Measurements from ENCODE around the gene GINS1. TPM values are rescaled to one million over a fixed set of nuclear protein-coding genes. Genes with fewer than 3 reads are reported as not detected.

The GINS1 gene
- total and polyA plus RNA-seq, 2 experiments from 2014 or later: 32.0 to 65.4 TPM

DNA sequence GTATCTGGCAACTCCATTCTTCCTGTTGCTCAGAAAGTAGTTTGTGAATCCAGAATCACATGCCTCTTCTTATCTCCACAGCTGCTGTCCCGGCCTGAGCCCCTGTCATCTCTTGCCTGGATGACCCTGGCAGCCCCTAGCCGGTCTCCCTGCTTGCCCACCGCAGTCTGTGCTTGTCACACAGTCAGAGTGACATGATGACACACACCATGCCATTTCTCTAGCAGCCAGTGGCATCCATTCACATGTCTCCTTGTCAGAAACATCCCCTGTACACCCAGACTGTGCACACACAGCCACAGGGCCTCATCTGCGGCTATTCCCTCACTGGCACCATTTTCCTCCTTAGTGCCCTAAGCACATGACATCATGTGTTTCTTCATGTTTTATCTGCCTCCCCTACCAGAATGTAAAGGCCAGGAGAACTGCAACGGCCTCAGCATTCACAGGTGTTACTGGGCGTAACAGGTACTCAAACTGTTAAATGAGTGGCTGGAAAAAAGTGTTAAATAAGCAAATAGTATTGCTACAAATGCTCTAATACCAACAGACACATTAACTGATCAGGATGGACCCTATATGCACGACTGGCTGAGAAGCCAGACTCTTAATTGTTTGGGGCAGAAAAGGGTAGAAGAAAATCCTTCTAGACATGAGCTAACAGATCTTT, 26.4 kb upstream of the GINS1 start:
- Mint-ChIP-seq H3K36me3 (ENCODE audit: low read depth) (peaks cover 23% of the 10 kb centered on the region; the same call in 2 of the 3 replicates), H3K4me3 (no peak overlapping the region), H3K9me3 (no peaks in the 10 kb centered on the region), H3K27ac (no peak overlapping the region), H3K27me3 (ENCODE audit: insufficient read depth, low read depth, poor library complexity) (peaks cover 4% of the 10 kb centered on the region), H3K4me1 (peaks cover 3% of the 10 kb centered on the region; the same call in 2 of the 3 replicates)
- Histone ChIP-seq H3K36me3 (ENCODE audit: insufficient read depth) (no peaks in the 10 kb centered on the region), H3K27ac (ENCODE audit: low read depth) (no peak overlapping the region), H2AFZ (no peak overlapping the region), H3K4me2 (no peak overlapping the region), H4K20me1 (replicated peaks; ENCODE audit: insufficient read depth) (peaks cover 38% of the 10 kb centered on the region), H3K9me2 (ENCODE audit: insufficient read depth) (no peaks in the 10 kb centered on the region), H3K79me2 (replicated peaks; ENCODE audit: insufficient read depth) (peaks cover 99% of the 10 kb centered on the region), H3K4me3 (no peak overlapping the region), H3K27me3 (ENCODE audit: insufficient read depth) (no peaks in the 10 kb centered on the region), H3F3A (replicated peaks; ENCODE audit: low read depth) (0 out of 2 replicates have a peak, but pooled peaks cover 4% of the 10 kb centered on the region), H3K4me1 (ENCODE audit: insufficient read depth) (no peaks in the 10 kb centered on the region)
- no peak for DNase-seq (ENCODE audit: low spot score)
- TF ChIP-seq POLR2AphosphoS5 (IDR thresholded peaks at IDR 0.05; ENCODE audit: low read depth): no peak
- TF ChIP-seq CREB1 (CRISPR knock-in tag; IDR thresholded peaks at IDR 0.05; ENCODE audit: low read depth): no peak
- TF ChIP-seq STAT1 (IDR thresholded peaks at IDR 0.05; ENCODE audit: unreplicated experiment): no peak
- TF ChIP-seq, protein P1, sequence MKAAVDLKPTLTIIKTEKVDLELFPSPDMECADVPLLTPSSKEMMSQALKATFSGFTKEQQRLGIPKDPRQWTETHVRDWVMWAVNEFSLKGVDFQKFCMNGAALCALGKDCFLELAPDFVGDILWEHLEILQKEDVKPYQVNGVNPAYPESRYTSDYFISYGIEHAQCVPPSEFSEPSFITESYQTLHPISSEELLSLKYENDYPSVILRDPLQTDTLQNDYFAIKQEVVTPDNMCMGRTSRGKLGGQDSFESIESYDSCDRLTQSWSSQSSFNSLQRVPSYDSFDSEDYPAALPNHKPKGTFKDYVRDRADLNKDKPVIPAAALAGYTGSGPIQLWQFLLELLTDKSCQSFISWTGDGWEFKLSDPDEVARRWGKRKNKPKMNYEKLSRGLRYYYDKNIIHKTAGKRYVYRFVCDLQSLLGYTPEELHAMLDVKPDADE (IDR thresholded peaks at IDR 0.05): no peak
- no peak for ATAC-seq

DNA sequence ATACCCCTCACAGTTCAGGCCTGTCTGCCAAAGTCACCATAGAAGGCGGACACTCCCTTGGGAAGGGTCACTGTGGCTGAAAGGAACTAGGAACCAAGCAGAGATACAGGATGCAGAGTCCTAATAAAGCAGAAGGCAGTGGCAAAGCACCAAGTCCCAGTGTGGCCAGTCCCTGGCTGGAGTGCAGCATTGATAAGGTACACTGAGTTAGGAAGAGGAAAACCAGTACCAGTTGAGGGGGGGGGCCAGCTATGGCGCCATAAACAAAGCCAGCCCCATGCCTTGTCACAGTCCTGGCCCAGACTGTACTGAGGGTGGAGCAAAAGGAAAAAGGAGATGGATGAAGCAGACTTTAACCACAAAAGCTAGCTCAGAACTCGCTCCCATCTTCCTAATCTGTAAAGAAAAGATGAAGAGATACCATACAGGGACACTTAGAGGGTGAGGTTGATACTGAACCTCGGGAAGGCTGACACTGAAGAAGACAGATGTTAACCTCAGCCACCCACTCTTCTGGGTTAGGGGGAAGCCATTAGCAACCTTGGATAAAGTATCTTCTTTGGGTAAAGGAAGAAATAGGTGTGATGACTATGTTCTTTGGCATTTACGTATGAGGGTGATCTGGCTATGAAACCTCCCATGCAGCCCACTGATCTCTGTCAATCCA, 24.6 kb upstream of the GINS1 start:
- peaks cover 100% of the 10 kb centered on the region for H3K79me2 ChIP-seq (replicated peaks; ENCODE audit: insufficient read depth)

More for the DNA sequence above, 24.6 kb upstream of the GINS1 start:
- H3K27ac ChIP-seq (ENCODE audit: low read depth): no peak overlapping the region
- H3K4me1 ChIP-seq (ENCODE audit: insufficient read depth): no peaks in the 10 kb centered on the region
- 0 out of 2 replicates have a peak, but pooled peaks cover 4% of the 10 kb centered on the region for H3F3A ChIP-seq (replicated peaks; ENCODE audit: low read depth)
- no peak overlapping the region for H2AFZ ChIP-seq
- H3K9me2 ChIP-seq (ENCODE audit: insufficient read depth): no peaks in the 10 kb centered on the region
- H3K36me3 ChIP-seq (ENCODE audit: insufficient read depth): no peaks in the 10 kb centered on the region
- Mint-ChIP-seq H3K9me3 (no peaks in the 10 kb centered on the region), H3K27me3 (ENCODE audit: insufficient read depth, low read depth, poor library complexity) (peaks cover 4% of the 10 kb centered on the region), H3K4me3 (no peak overlapping the region), H3K4me1 (peaks cover 3% of the 10 kb centered on the region; the same call in 2 of the 3 replicates), H3K36me3 (ENCODE audit: low read depth) (peaks cover 29% of the 10 kb centered on the region), H3K27ac (peak overlapping the region; percentile 59; the same call in 1 of the 2 replicates)
- no peak overlapping the region for H3K4me2 ChIP-seq
- no peak for TF ChIP-seq CREB1 (CRISPR knock-in tag; IDR thresholded peaks at IDR 0.05; ENCODE audit: low read depth)
- no peak for TF ChIP-seq JUNB (IDR thresholded peaks at IDR 0.05; ENCODE audit: unreplicated experiment)
- TF ChIP-seq NANOG (IDR thresholded peaks at IDR 0.05; ENCODE audit: borderline replicate concordance): no peak
- TF ChIP-seq POLR2AphosphoS5 (IDR thresholded peaks at IDR 0.05; ENCODE audit: low read depth): no peak
- TF ChIP-seq, protein P2, sequence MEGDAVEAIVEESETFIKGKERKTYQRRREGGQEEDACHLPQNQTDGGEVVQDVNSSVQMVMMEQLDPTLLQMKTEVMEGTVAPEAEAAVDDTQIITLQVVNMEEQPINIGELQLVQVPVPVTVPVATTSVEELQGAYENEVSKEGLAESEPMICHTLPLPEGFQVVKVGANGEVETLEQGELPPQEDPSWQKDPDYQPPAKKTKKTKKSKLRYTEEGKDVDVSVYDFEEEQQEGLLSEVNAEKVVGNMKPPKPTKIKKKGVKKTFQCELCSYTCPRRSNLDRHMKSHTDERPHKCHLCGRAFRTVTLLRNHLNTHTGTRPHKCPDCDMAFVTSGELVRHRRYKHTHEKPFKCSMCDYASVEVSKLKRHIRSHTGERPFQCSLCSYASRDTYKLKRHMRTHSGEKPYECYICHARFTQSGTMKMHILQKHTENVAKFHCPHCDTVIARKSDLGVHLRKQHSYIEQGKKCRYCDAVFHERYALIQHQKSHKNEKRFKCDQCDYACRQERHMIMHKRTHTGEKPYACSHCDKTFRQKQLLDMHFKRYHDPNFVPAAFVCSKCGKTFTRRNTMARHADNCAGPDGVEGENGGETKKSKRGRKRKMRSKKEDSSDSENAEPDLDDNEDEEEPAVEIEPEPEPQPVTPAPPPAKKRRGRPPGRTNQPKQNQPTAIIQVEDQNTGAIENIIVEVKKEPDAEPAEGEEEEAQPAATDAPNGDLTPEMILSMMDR (conservative IDR thresholded peaks at IDR 0.05; ENCODE audit: low read depth in 2 of 2): no peak
- TF ChIP-seq, protein P3, sequence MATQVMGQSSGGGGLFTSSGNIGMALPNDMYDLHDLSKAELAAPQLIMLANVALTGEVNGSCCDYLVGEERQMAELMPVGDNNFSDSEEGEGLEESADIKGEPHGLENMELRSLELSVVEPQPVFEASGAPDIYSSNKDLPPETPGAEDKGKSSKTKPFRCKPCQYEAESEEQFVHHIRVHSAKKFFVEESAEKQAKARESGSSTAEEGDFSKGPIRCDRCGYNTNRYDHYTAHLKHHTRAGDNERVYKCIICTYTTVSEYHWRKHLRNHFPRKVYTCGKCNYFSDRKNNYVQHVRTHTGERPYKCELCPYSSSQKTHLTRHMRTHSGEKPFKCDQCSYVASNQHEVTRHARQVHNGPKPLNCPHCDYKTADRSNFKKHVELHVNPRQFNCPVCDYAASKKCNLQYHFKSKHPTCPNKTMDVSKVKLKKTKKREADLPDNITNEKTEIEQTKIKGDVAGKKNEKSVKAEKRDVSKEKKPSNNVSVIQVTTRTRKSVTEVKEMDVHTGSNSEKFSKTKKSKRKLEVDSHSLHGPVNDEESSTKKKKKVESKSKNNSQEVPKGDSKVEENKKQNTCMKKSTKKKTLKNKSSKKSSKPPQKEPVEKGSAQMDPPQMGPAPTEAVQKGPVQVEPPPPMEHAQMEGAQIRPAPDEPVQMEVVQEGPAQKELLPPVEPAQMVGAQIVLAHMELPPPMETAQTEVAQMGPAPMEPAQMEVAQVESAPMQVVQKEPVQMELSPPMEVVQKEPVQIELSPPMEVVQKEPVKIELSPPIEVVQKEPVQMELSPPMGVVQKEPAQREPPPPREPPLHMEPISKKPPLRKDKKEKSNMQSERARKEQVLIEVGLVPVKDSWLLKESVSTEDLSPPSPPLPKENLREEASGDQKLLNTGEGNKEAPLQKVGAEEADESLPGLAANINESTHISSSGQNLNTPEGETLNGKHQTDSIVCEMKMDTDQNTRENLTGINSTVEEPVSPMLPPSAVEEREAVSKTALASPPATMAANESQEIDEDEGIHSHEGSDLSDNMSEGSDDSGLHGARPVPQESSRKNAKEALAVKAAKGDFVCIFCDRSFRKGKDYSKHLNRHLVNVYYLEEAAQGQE (IDR thresholded peaks at IDR 0.05; ENCODE audit: unreplicated experiment): no peak
- TF ChIP-seq ZNF331 (CRISPR knock-in tag; IDR thresholded peaks at IDR 0.05; ENCODE audit: low read depth): no peak
- TF ChIP-seq ZNF114 (CRISPR knock-in tag; IDR thresholded peaks at IDR 0.05): no peak
- TF ChIP-seq EZH2phosphoT487 (IDR thresholded peaks at IDR 0.05; ENCODE audit: unreplicated experiment): no peak
- TF ChIP-seq EZH2 (IDR thresholded peaks at IDR 0.05; ENCODE audit: low read depth, unreplicated experiment): no peak
- TF ChIP-seq, protein P1 (IDR thresholded peaks at IDR 0.05): no peak
- no peak for TF ChIP-seq STAT1 (IDR thresholded peaks at IDR 0.05; ENCODE audit: unreplicated experiment)
- no peak overlapping the region for H3K4me3 ChIP-seq
- DNase-seq (ENCODE audit: low spot score) (no peak), ATAC-seq (no peak)
- peaks cover 52% of the 10 kb centered on the region for H4K20me1 ChIP-seq (replicated peaks; ENCODE audit: insufficient read depth)
- no peaks in the 10 kb centered on the region for H3K27me3 ChIP-seq (ENCODE audit: insufficient read depth)
